22Rv1 (cell line): ENCODE measurements around the gene SHC1.

Source experiments
- CTCF ChIP-seq: fragments of 450-650 bp; IDR thresholded peaks from 2 replicates; pipeline ENCODE4 v1.5.1; 2017; ENCODE audit warnings: mild to moderate bottlenecking
- ZFX ChIP-seq: fragments of 450-650 bp; IDR thresholded peaks from 2 replicates; pipeline ENCODE4 v1.6.1; 2017; ENCODE audit warnings: antibody characterized with exemption, borderline replicate concordance

- TF ChIP-seq CTCF (no peak), ZFX (no peak)
These were observed 4.4 kb upstream of the SHC1 start for GRCh38 chr1:154974808-154975408.
